Measurements from ENCODE around the gene DVL1. TPM values are rescaled to one million over a fixed set of nuclear protein-coding genes. Genes with fewer than 3 reads are reported as not detected.
"Not testable (repeated sequence)": the region's sequence is repeated elsewhere in the genome, so short reads cannot be mapped to it uniquely, and the experiment has no call there.

The DVL1 gene
- total RNA-seq, 4 donors from 2014 or later = 84.4 to 174 (median 88.9) TPM

DNA sequence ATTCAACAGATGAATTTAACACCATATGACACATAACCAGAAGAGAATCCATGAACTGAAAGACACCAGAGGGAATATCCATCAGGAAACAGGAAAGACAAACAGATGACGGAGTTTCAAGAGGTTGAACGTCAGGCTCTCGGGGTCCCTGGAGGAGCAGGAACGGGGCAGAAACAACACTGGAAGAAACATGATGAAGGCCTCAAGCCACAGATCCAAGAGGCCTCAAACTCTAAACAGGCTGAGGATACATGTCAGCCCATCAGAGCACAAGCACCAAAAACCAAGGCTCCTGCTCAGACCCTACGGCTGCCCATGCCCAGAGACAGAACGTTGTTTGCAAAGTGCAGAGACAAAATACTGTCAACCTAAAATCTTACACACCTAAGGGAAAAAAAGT, 31.8 kb downstream of the DVL1 start:
- Histone ChIP-seq H3K4me3 (no peak overlapping the region), H3K36me3 (peaks cover 0 to 70% of the 10 kb centered on the region in 2 donors), H3K9me3 (no peaks in the 10 kb centered on the region), H3K27ac (peak overlapping the region; percentile 60 to 89 (median 86)), H3K4me1 (peaks cover 3 to 77% (median 29%) of the 10 kb centered on the region in 3 donors), H3K27me3 (no peaks in the 10 kb centered on the region)
- 50 to 65% methylated on average over 3 to 6 of the region's 6 CpGs for WGBS, 2 donors (ENCODE audit: low coverage in 1 of 2)
- no peak for ATAC-seq
- no peak for TF ChIP-seq POLR2AphosphoS5 (IDR thresholded peaks at IDR 0.05)
- TF ChIP-seq EP300 (IDR thresholded peaks at IDR 0.05) = no peak
- TF ChIP-seq, protein P1, sequence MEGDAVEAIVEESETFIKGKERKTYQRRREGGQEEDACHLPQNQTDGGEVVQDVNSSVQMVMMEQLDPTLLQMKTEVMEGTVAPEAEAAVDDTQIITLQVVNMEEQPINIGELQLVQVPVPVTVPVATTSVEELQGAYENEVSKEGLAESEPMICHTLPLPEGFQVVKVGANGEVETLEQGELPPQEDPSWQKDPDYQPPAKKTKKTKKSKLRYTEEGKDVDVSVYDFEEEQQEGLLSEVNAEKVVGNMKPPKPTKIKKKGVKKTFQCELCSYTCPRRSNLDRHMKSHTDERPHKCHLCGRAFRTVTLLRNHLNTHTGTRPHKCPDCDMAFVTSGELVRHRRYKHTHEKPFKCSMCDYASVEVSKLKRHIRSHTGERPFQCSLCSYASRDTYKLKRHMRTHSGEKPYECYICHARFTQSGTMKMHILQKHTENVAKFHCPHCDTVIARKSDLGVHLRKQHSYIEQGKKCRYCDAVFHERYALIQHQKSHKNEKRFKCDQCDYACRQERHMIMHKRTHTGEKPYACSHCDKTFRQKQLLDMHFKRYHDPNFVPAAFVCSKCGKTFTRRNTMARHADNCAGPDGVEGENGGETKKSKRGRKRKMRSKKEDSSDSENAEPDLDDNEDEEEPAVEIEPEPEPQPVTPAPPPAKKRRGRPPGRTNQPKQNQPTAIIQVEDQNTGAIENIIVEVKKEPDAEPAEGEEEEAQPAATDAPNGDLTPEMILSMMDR (IDR thresholded peaks at IDR 0.05) = no peak
- TF ChIP-seq POLR2A (IDR thresholded peaks at IDR 0.05) = no peak

DNA sequence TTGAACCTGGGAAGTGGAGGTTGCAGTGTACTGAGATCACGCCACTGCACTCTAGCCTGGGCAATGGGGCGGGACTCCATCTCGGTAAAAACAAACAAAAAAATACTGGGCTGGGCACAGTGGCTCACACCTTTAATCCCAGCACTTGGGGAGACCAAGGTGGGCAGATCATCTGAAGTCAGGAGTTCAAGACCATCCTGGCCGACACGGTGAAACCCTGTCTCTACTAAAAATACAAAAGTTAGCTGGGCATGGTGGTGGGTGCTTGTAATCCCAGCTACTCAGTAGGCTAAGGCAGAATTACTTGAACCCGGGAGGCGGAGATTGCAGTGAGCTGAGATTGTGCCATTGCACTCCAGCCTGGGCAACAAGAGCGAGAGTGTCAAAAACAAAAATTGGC, 33.0 kb downstream of the DVL1 start:
- H3K27me3 ChIP-seq, H3K9me3 ChIP-seq, ATAC-seq, H3K4me3 ChIP-seq: not testable (repeated sequence)
- peak overlapping the region in 3 of 4 donors; percentile 34 to 86 (median 85) for H3K27ac ChIP-seq
- H3K4me1 ChIP-seq = peaks cover 3 to 65% (median 19%) of the 10 kb centered on the region in 3 donors
- WGBS, 2 donors (ENCODE audit: low coverage in 1 of 2) = 88 to 95% methylated on average over 5 to 6 of the region's 8 CpGs
- H3K36me3 ChIP-seq = peaks cover 0 to 82% of the 10 kb centered on the region in 2 donors

DNA sequence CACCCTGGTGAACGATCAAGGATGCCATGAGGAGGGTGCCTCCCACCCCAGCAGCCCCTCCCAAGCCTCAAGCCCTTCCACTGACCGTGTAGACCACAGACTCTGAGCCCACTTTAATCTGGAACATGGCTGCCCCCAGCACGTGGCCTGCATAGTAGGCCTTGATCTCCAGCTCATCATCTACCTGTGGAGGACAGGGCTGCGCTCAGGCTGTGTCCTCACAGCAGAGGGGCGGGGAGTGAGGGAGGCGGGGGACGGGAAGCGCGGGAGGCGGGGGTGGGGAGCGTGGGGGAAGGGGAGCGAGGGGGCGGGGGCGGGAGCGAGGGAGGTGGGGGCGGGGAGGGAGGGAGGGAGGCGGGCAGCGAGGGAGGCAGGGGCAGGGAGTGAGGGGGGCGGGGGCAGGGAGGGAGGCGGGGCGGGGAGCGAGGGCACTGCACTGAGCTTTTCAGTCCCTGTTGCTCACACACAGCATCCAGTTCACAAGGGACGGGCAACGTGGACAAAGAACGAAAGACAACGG, 33.7 kb downstream of the DVL1 start:
- peaks cover 0 to 85% of the 10 kb centered on the region in 2 donors for H3K36me3 ChIP-seq

DNA sequence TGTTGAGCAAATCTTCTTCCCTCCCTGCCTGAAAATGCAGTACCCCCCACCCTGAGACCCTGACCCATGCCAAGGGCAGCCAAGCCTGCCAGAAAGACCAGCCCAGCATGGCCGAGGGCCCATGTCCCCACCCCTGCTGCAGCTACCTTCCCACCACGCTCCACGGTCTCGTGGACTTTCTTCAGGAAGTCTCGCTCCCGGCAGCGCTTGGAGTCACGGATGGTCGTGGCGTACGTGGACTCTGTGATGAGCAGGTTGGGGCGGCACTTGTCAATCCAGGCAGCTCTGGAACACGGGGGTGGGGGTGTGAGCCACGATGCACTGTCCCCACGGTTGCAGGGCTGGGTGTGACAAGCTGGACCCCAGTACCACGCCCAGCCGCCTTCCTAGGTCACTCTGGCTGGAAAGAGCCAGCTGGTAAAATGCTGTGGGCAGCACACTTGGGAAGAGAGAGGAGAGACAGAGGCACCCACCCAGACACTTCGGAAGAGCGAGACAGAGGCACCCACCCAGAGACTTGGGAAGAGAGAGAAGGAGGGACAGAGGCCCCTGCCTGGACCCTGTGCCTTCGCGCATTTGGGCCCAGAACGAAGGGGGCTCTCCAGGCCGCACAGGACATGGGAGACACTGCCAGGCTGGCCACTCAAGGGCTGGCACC, 34.4 kb downstream of the DVL1 start:
- TF ChIP-seq POLR2AphosphoS5 (IDR thresholded peaks at IDR 0.05) (no peak), POLR2A (IDR thresholded peaks at IDR 0.05) (no peak), EP300 (IDR thresholded peaks at IDR 0.05) (no peak)
- TF ChIP-seq, protein P1 (IDR thresholded peaks at IDR 0.05) = no peak

More for the DNA sequence above, 33.7 kb downstream of the DVL1 start:
- Histone ChIP-seq H3K4me3 (no peak overlapping the region), H3K27me3 (no peaks in the 10 kb centered on the region), H3K4me1 (peaks cover 3 to 62% (median 12%) of the 10 kb centered on the region in 3 donors), H3K9me3 (no peaks in the 10 kb centered on the region), H3K27ac (peak overlapping the region in 3 of 4 donors; percentile 68 to 86 (median 85))
- TF ChIP-seq POLR2AphosphoS5 (IDR thresholded peaks at IDR 0.05) (no peak), POLR2A (IDR thresholded peaks at IDR 0.05) (no peak), EP300 (IDR thresholded peaks at IDR 0.05) (no peak)
- TF ChIP-seq, protein P1 (IDR thresholded peaks at IDR 0.05) = no peak
- WGBS, 2 donors (ENCODE audit: low coverage in 1 of 2) = 40 to 80% methylated on average over 1 of the region's 26 CpGs
- no peak for ATAC-seq

DNA sequence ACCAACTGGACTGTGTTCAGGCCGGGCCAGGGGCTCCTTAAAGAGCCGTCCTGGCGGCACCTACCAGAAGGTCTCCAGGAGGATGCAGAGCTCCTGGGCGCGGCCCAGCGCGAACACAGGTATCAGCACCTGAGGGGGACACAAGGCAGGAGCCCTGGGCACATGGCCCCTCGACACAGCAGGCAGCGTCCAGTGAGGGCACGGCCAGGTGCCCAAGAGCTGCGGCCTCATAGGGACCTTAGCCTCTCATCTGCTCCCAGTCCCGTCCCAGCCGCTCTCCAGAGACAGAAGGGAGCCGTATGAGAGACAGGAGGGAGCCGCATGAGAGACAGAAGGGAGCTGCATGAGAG, 35.0 kb downstream of the DVL1 start:
- no peak for ATAC-seq
- Histone ChIP-seq H3K9me3 (no peaks in the 10 kb centered on the region), H3K4me3 (no peak overlapping the region), H3K36me3 (peaks cover 0 to 81% of the 10 kb centered on the region in 2 donors), H3K27me3 (no peaks in the 10 kb centered on the region), H3K27ac (peak overlapping the region in 1 of 4 donors; percentile 86), H3K4me1 (peaks cover 3 to 62% (median 17%) of the 10 kb centered on the region in 3 donors)
- WGBS, 2 donors (ENCODE audit: low coverage in 1 of 2) = no CpG with 5 or more reads among the region's 15 CpGs
- TF ChIP-seq EP300 (IDR thresholded peaks at IDR 0.05) (no peak), POLR2AphosphoS5 (IDR thresholded peaks at IDR 0.05) (no peak), POLR2A (IDR thresholded peaks at IDR 0.05) (no peak)
- TF ChIP-seq, protein P1 (IDR thresholded peaks at IDR 0.05) = no peak

More for the DNA sequence above, 34.4 kb downstream of the DVL1 start:
- ATAC-seq = no peak
- H3K4me1 ChIP-seq = peaks cover 3 to 62% (median 12%) of the 10 kb centered on the region in 3 donors
- no peaks in the 10 kb centered on the region for H3K9me3 ChIP-seq
- H3K36me3 ChIP-seq = peaks cover 0 to 85% of the 10 kb centered on the region in 2 donors
- H3K27ac ChIP-seq = peak overlapping the region in 3 of 4 donors; percentile 68 to 86 (median 85)
- H3K27me3 ChIP-seq = no peaks in the 10 kb centered on the region
- no peak overlapping the region for H3K4me3 ChIP-seq
- 84% methylated on average over 11 of the region's 23 CpGs; no CpG with 5 or more reads in 1 of the 2 donors for WGBS, 2 donors (ENCODE audit: low coverage in 1 of 2)
